Measurements from ENCODE around the gene DOCK1.

- TF ChIP-seq REST (IDR thresholded peaks at IDR 0.05; ENCODE audit: borderline replicate concordance): no peak
- no peak for TF ChIP-seq CTCF (IDR thresholded peaks at IDR 0.05; ENCODE audit: poor library complexity, severe bottlenecking)
- TF ChIP-seq POLR2AphosphoS5 (IDR thresholded peaks at IDR 0.05): no peak
- no peak for TF ChIP-seq EP300 (conservative IDR thresholded peaks at IDR 0.05; ENCODE audit: poor library complexity, severe bottlenecking)
- TF ChIP-seq RAD21 (conservative IDR thresholded peaks at IDR 0.05): no peak
Measured at GRCh38 chr10:127259347-127259746, 354.1 kb downstream of the DOCK1 start.

Data from neural cell (in vitro differentiated cells).